Stomach smooth muscle (tissue), 2 donors: ENCODE results near the gene THRB.
"Not testable (repeated sequence)": the region's sequence is repeated elsewhere in the genome, so short reads cannot be mapped to it uniquely, and the experiment has no call there.

Experiments
- H3K27ac ChIP-seq: one replicate; pipeline ENCODE4 v1.7.0; 2013; ENCODE audit warnings: mild to moderate bottlenecking, low read length, inconsistent platforms
- H3K27me3 ChIP-seq, 2 donors: one replicate each; pipeline ENCODE4 v1.7.0; 2013; ENCODE audit warnings: low read length in 2 of 2; ENCODE audit not compliant: insufficient read depth in 2 of 2, control insufficient read depth in 1 of 2
- H3K36me3 ChIP-seq, 2 donors: one replicate each; pipeline ENCODE4 v1.7.0; 2013; ENCODE audit warnings: low read length in 2 of 2; ENCODE audit not compliant: control insufficient read depth in 2 of 2, insufficient read depth in 2 of 2
- H3K4me1 ChIP-seq: one replicate; pipeline ENCODE4 v1.7.0; 2013; ENCODE audit warnings: low read length; ENCODE audit not compliant: control insufficient read depth, insufficient read depth
- H3K4me3 ChIP-seq, 2 donors: one replicate each; pipeline ENCODE4 v1.7.0; 2013; ENCODE audit warnings: low read length in 2 of 2
- H3K9ac ChIP-seq, 2 donors: one replicate each; pipeline ENCODE4 v1.7.0; 2013; ENCODE audit warnings: low read length in 2 of 2, mild to moderate bottlenecking in 1 of 2
- H3K9me3 ChIP-seq, 2 donors: one replicate each; pipeline ENCODE4 v1.7.0; 2013; ENCODE audit warnings: low read length in 2 of 2; ENCODE audit not compliant: control insufficient read depth in 2 of 2
- donor health status: healthy.
- donor health status: Pancreatic carcinoma.

Gene THRB

DNA sequence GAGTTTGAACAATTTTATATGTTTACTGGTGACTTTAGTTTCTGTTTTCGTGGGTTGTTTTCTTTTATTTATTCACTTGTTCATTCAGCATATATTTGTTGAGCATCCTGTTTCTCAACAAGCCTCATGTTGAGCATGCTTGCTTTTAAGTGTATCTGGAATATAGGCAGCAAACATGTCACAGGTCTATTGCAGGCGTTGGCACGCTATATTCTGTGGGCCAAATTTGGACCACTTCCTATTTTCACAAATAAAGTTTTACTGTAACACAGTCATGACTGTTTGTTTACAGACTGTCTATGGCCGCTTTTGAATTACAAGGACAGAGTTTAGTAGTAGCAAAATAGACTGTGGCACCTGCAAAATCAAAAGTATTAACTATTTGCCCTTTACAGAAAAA, 89.6 kb downstream of the THRB start:
- Histone ChIP-seq H3K27me3 (no peaks in the 10 kb centered on the region), H3K9me3 (no peaks in the 10 kb centered on the region), H3K4me3 (no peak overlapping the region), H3K27ac (no peak overlapping the region), H3K36me3 (no peaks in the 10 kb centered on the region), H3K9ac (no peak overlapping the region), H3K4me1 (no peaks in the 10 kb centered on the region)

DNA sequence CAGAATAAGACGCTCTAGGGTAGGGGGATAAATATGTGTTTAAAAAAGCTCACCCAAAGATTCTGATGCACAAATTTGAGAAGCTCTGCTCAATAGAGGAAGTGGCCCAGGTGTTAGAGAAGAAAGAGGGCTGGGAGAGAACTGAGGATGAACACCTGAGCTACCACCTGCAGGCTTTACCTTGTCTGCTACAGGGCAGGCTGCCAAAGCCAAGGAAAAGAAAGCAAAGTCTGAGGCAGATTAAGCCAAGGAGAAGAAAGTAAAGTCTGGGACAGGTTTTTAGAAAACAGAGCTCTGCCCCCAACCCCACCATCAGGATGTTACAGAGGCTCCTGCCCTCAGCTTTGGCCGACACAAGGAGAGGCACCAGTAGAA, 92.9 kb downstream of the THRB start:
- Histone ChIP-seq H3K9me3 (no peaks in the 10 kb centered on the region), H3K4me3 (no peak overlapping the region), H3K27me3 (no peaks in the 10 kb centered on the region), H3K4me1 (no peaks in the 10 kb centered on the region), H3K36me3 (no peaks in the 10 kb centered on the region), H3K9ac (no peak overlapping the region), H3K27ac (no peak overlapping the region)

DNA sequence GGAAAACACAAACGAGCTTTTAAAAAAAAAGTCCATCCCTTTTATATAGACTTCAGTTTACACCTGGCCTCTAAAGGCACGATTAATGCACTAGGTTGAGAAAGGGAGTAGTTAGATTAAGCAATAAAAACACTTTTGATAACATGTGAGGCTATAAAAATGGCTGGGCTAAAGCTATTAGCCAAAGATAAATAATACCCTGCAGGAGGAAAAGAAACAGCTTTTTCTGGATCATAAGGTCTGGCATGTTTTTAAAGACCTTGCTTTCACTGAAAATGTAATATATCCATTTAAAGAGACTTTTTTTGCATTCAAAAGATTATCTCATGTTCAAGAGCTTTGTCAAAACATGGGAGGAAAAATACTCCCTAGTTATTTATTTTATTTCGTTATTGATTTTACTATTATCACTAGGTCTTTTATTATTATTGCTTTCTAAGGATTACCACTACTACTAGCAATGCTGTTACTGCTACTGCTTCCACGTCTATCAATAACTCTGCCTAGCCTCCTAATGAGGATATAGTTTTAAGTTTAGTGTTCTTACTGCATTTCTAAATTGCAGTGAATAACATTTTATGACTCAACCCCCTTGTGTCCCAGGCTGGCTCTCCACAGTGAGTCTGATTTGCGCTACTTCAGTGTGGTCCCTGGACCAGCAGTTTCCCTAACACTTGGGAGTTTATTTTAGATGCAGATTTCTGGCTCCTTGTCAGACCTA, 93.4 kb downstream of the THRB start:
- no peak overlapping the region for H3K27ac ChIP-seq
- H3K27me3 ChIP-seq, result no peaks in the 10 kb centered on the region

DNA sequence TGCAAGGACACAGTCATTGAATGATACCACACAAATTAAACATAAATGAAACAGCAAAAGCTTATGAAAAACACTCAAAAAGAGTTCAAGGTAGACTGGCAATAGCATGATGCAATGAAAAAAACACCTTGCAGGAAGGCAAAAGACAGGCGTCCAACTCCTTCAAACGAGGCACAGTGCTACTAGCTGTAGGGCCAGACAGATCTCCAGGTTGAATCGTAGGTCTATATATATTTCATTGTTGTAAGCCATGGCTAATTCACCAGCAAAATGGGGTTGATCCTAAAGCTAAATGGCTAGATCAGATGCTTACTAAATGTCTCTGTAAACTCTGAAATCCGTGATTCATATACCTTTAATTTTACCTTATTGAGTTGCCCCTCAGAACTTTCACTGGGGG, 94.2 kb downstream of the THRB start:
- Histone ChIP-seq H3K4me3 (no peak overlapping the region), H3K27me3 (no peaks in the 10 kb centered on the region), H3K4me1 (no peaks in the 10 kb centered on the region), H3K27ac (no peak overlapping the region), H3K9me3 (no peaks in the 10 kb centered on the region), H3K9ac (no peak overlapping the region), H3K36me3 (no peaks in the 10 kb centered on the region)

More for the DNA sequence above, 93.4 kb downstream of the THRB start:
- Histone ChIP-seq H3K4me3 (no peak overlapping the region), H3K4me1 (no peaks in the 10 kb centered on the region), H3K36me3 (no peaks in the 10 kb centered on the region), H3K9ac (no peak overlapping the region), H3K9me3 (no peaks in the 10 kb centered on the region)

DNA sequence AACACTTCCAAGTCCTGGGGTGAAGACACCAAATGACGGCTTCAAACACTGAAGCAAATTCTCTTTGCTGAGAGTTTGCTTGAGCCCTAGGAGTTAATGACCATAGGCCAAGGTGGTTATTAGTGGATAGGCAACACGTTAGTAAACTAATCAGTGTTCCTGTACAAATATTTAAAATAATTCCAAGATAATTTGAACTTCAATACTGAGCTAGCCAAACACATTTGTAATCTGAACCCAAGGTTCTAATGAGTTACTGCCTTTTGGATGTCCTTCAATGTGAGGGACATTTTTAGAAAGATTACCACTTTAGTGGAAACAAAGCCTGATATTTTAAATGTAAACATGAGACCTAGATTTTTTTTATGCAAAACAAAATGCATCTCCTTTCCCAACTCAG, 94.6 kb downstream of the THRB start:
- Histone ChIP-seq H3K9me3 (no peaks in the 10 kb centered on the region), H3K27me3 (no peaks in the 10 kb centered on the region), H3K4me1 (no peaks in the 10 kb centered on the region), H3K9ac (no peak overlapping the region), H3K27ac (no peak overlapping the region), H3K36me3 (no peaks in the 10 kb centered on the region), H3K4me3 (no peak overlapping the region)

DNA sequence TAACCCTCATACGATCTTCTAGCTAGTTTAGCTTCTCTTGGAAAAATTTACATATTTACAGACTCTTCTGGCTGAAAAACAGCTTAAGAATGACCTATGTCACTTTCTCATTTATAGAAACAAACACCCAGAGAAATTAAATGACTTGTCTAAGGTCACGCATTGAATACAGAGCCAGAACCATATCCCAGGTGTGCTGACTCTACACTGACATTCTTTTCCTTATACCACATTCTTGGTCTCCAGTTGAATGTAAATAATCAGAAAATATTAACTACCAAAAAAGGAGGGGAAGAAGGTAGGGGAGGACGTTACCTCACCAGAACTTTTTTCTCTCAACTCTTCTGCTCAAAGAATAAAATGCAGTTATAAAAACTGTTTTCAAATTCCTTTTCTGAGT, 95.0 kb downstream of the THRB start:
- H3K9me3 ChIP-seq, result no peaks in the 10 kb centered on the region
- H3K9ac ChIP-seq, result no peak overlapping the region
- H3K4me3 ChIP-seq, result no peak overlapping the region
- H3K27ac ChIP-seq, result no peak overlapping the region
- H3K27me3 ChIP-seq, result no peaks in the 10 kb centered on the region
- no peaks in the 10 kb centered on the region for H3K4me1 ChIP-seq
- H3K36me3 ChIP-seq, result no peaks in the 10 kb centered on the region

DNA sequence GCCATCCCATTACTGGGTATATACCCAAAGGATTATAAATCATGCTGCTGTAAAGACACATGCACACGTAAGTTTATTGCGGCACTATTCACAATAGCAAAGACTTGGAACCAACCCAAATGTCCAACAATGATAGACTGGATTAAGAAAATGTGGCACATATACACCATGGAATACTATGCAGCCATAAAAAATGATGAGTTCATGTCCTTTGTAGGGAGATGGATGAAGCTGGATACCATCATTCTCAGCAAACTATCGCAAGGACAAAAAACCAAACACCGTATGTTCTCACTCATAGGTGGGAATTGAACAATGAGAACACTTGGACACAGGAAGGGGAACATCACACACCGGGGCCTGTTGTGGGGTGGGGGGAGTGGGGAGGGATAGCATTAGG, 95.9 kb downstream of the THRB start:
- H3K27ac ChIP-seq, H3K9me3 ChIP-seq, H3K4me1 ChIP-seq, H3K4me3 ChIP-seq, H3K27me3 ChIP-seq, H3K36me3 ChIP-seq, H3K9ac ChIP-seq: not testable (repeated sequence)

DNA sequence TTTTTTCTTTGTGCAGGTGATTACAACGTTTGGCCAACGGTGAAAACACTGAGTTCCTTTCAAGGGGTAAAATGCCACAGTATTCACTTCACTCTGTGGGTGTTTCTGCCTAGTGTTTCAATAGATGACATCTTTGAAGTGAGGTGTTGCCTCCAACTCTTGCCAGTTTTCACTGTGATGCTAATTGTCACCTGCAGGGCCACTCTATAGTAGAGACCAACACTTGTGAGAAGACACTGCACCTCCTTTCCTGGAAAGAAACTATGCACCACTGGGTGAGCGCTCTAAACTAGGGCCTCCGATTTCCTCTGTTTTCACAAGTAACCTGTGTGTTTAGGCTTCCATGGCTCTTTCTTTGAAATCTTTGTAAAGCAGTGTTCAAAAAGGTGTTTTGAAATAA, 98.3 kb downstream of the THRB start:
- Histone ChIP-seq H3K9me3 (no peaks in the 10 kb centered on the region), H3K9ac (no peak overlapping the region), H3K4me1 (no peaks in the 10 kb centered on the region), H3K4me3 (no peak overlapping the region), H3K36me3 (no peaks in the 10 kb centered on the region), H3K27ac (no peak overlapping the region), H3K27me3 (no peaks in the 10 kb centered on the region)

DNA sequence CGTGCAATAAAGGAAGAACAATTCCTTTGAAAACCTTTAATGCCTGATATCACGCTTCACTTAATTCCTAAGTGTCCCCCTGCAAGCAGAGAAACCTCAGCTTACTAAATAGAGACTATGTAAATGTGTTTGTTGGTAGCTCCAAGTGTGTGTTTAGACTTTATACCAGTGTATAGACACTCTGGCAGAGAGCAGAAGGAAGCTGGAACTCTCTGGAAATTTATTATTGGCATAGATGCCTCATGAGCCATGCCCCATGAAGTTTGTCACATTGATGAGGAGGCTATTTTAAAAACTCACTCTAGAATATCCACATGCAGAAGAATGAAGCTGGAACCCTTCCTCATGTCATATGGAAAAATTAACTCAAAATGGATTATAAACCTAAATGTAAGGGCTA, 99.9 kb downstream of the THRB start:
- H3K27ac ChIP-seq, result no peak overlapping the region
- no peaks in the 10 kb centered on the region for H3K9me3 ChIP-seq
- no peak overlapping the region for H3K9ac ChIP-seq
- no peak overlapping the region for H3K4me3 ChIP-seq
- no peaks in the 10 kb centered on the region for H3K27me3 ChIP-seq
- H3K36me3 ChIP-seq, result no peaks in the 10 kb centered on the region
- peaks cover 8% of the 10 kb centered on the region for H3K4me1 ChIP-seq

DNA sequence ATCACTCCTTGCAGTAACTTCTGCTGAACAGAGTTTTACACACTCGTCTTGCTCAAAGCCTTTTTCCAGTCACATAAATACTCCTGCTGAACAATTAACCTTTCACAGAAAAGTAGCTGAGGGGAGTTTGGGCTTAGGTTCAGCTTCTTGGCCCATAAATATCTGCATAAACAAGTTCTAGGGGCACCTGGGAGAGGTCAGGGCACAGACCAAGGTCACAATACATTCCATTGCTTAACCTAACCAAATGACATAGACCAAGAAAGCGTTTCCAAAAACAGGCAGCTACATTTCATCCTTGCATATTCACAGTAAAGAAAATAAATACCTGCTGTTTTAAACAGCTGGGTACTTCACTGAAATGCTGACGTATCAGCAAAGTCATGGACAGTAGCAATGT, 101.3 kb downstream of the THRB start:
- no peak overlapping the region for H3K27ac ChIP-seq
- no peaks in the 10 kb centered on the region for H3K36me3 ChIP-seq
- H3K9me3 ChIP-seq, result no peaks in the 10 kb centered on the region
- no peak overlapping the region for H3K4me3 ChIP-seq
- no peak overlapping the region for H3K9ac ChIP-seq
- no peaks in the 10 kb centered on the region for H3K27me3 ChIP-seq
- H3K4me1 ChIP-seq, result peaks cover 21% of the 10 kb centered on the region

DNA sequence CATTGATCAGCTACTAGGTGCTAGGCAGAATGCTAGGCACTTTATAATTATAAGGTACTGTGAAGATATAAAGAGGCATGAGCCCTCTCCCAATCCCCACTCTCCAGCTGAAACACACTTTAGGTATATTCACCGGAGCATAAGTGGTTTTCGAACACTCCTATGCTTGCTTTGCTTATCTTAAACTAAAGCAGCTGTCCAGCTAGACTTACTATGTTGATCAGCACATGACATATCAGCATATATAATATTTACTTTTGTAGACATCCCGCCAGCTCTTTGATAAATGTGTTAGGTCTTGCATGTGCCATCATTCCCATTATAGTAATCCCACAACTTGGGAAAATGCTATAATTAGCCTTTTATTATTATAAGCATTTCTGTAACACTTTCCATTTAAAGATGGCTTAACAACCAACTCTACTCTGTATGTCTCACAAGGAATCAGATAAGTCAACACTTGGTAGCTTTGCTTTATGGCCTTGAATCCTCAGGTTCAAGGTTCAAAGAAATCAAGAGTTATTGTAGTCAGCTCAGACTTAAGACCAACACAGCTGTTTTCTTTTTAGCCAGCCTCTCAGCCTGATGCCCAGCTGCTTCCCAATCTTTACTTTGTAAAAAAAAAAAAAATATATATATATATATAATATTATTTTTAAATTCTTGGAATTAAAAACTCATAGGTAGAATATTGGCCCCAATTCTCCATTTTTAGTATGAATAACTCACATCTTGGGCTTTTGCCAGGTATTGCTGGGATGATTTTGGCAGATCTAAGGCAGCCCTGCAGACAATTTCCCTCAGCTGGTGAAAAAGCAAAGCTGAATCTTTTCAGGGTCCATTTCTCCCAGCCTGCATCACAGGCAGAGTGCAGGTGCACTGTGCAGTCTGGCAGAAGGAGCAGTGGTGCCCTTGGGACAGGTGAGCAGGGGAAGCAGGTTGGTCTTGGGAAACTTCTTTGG, 104.2 kb downstream of the THRB start:
- peak overlapping the region; percentile 18 for H3K27ac ChIP-seq
- H3K36me3 ChIP-seq, result no peaks in the 10 kb centered on the region
- peaks cover 28% of the 10 kb centered on the region for H3K4me1 ChIP-seq
- no peak overlapping the region for H3K9ac ChIP-seq
- H3K9me3 ChIP-seq, result no peaks in the 10 kb centered on the region
- no peak overlapping the region for H3K4me3 ChIP-seq
- H3K27me3 ChIP-seq, result no peaks in the 10 kb centered on the region
